CD4-positive, alpha-beta T cell treated with Interleukin-6 at 100 ng/mL for 8 hours (primary cell): ENCODE measurements around the gene ZNF165.
A peak's percentile ranks its signal among the peaks of the same experiment; 100 is the strongest.
"Not testable (repeated sequence)": the region's sequence is repeated elsewhere in the genome, so short reads cannot be mapped to it uniquely, and the experiment has no call there.

Experiments
- DNase-seq: peaks from one replicate; pipeline ENCODE4 v3.0.0-alpha.2; 2020; ENCODE audit warnings: mixed read lengths, low spot score

The ZNF165 gene

GRCh38 chr6:28080381-28080630 lies at the start of gene ZNF165:
TSS of gene ZNF165 (plus strand) at chr6:28080568. CDS start at chr6:28085481, 4,913 bp downstream.
- not testable (repeated sequence) for DNase-seq

- DNase-seq: no peak
Measured at GRCh38 chr6:28053584-28053983, 26.8 kb upstream of the ZNF165 start.

GRCh38 chr6:28060405-28060804 lies 20.0 kb upstream of the ZNF165 start:
- DNase-seq: no peak

- DNase-seq: no peak
Measured at GRCh38 chr6:28064272-28064671, 16.1 kb upstream of the ZNF165 start.

GRCh38 chr6:28068067-28068466 lies 12.3 kb upstream of the ZNF165 start:
- DNase-seq: no peak

- DNase-seq: not testable (repeated sequence)
Measured at GRCh38 chr6:28070968-28071367, 9.4 kb upstream of the ZNF165 start.

GRCh38 chr6:28078050-28078449 lies 2.3 kb upstream of the ZNF165 start:
- DNase-seq: no peak

GRCh38 chr6:28078836-28079235 lies 1.5 kb upstream of the ZNF165 start:
- DNase-seq: no peak

GRCh38 chr6:28080631-28081485 lies 490 bp downstream of the ZNF165 start:
- DNase-seq: peak; percentile 82

- DNase-seq: peak; percentile 20
Measured at GRCh38 chr6:28081486-28081751, 1.1 kb downstream of the ZNF165 start.

GRCh38 chr6:28082939-28083338 lies 2.6 kb downstream of the ZNF165 start:
- DNase-seq: no peak

GRCh38 chr6:28089054-28089453 lies 8.7 kb downstream of the ZNF165 start:
- no peak for DNase-seq

GRCh38 chr6:28090917-28091586 lies 10.7 kb downstream of the ZNF165 start:
- no peak for DNase-seq

GRCh38 chr6:28102222-28102621 lies 21.9 kb downstream of the ZNF165 start:
- DNase-seq: not testable (repeated sequence)

- DNase-seq: not testable (repeated sequence)
Measured at GRCh38 chr6:28102699-28103098, 22.3 kb downstream of the ZNF165 start.

- DNase-seq: peak; percentile 84
Measured at GRCh38 chr6:28104392-28105244, 24.2 kb downstream of the ZNF165 start.

- no peak for DNase-seq
Measured at GRCh38 chr6:28105245-28105639, 24.9 kb downstream of the ZNF165 start.

- DNase-seq: no peak
Measured at GRCh38 chr6:28107506-28107905, 27.1 kb downstream of the ZNF165 start.

GRCh38 chr6:28111964-28112363 lies 31.6 kb downstream of the ZNF165 start:
- DNase-seq: no peak

GRCh38 chr6:28115799-28116198 lies 35.4 kb downstream of the ZNF165 start:
- no peak for DNase-seq

GRCh38 chr6:28117386-28118050 lies 37.1 kb downstream of the ZNF165 start:
- DNase-seq: no peak

- no peak for DNase-seq
Measured at GRCh38 chr6:28118217-28118616, 37.8 kb downstream of the ZNF165 start.
